Right atrium auricular region (tissue), 2 donors: ENCODE measurements around the gene RSPH9. TPM values are rescaled to one million over a fixed set of nuclear protein-coding genes. Genes with fewer than 3 reads are reported as not detected.

Experiments used
- DNase-seq: peaks from one replicate; pipeline ENCODE4 v3.0.0-alpha.2; 2019; ENCODE audit warnings: low spot score
- H3K27ac ChIP-seq, 2 donors: fragments of 200-600 bp; sonication (generic); 1 replicate in 1 of 2; 2 replicates in 1 of 2; pipeline ENCODE4 v1.5.1; 2016 to 2019
- H3K27me3 ChIP-seq, 2 donors: fragments of 200-600 bp; sonication (generic); one replicate each; pipeline versions ENCODE4 v1.5.1 to v1.6.0; 2017 to 2019
- H3K36me3 ChIP-seq: fragments of 200-600 bp; sonication (generic); one replicate; pipeline ENCODE4 v1.5.1; 2016
- H3K4me1 ChIP-seq, 2 donors: fragments of 200-600 bp; sonication (generic); one replicate each; pipeline versions ENCODE4 v1.5.1 to v1.6.0; 2017 to 2019
- H3K4me3 ChIP-seq, 2 donors: fragments of 200-600 bp; sonication (generic); 1 replicate in 1 of 2; 2 replicates in 1 of 2; pipeline ENCODE4 v1.5.1; 2017 to 2019; ENCODE audit warnings: mild to moderate bottlenecking in 1 of 2, moderate library complexity in 1 of 2
- H3K9me3 ChIP-seq, 2 donors: fragments of 200-600 bp; sonication (generic); one replicate each; pipeline ENCODE4 v1.5.1; 2019
- total RNA-seq, 2 donors: library from RNA; depleted of rRNA; stranded (reverse); fragments of >200 nt; gene quantifications; one replicate each; pipeline ENCODE4 v1.1.0, GENCODE V29; 2016
- TF ChIP-seq, protein P1 (sequence below), 2 donors: fragments of 200-600 bp; sonication (generic); IDR thresholded peaks; one replicate each; pipeline ENCODE4 v1.5.1; 2019; ENCODE audit warnings: antibody characterized with exemption in 2 of 2

The RSPH9 gene
- total RNA-seq, 2 donors from 2014 or later: 0.12 TPM; not detected in 1

DNA sequence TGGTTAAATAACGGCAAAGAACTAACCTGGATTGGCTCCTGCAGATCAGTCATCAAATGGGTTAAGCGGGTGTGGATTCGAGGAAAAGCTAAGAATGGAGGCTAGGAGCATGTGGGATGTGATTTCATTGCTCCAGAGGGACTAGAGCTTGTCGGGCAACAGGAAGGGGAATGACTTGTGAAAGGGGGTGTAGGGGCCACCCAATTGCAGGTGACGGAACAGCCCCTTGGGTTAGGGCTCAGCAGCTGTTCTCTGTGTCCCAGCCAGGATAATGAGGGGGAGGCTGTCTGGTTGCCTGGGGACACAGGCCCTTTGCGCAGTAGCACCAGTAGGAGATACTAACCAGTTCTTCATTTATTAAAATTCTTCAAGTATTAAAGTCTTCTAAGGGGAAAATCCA is 67.7 kb downstream of the RSPH9 start:
- TF ChIP-seq, protein P1, sequence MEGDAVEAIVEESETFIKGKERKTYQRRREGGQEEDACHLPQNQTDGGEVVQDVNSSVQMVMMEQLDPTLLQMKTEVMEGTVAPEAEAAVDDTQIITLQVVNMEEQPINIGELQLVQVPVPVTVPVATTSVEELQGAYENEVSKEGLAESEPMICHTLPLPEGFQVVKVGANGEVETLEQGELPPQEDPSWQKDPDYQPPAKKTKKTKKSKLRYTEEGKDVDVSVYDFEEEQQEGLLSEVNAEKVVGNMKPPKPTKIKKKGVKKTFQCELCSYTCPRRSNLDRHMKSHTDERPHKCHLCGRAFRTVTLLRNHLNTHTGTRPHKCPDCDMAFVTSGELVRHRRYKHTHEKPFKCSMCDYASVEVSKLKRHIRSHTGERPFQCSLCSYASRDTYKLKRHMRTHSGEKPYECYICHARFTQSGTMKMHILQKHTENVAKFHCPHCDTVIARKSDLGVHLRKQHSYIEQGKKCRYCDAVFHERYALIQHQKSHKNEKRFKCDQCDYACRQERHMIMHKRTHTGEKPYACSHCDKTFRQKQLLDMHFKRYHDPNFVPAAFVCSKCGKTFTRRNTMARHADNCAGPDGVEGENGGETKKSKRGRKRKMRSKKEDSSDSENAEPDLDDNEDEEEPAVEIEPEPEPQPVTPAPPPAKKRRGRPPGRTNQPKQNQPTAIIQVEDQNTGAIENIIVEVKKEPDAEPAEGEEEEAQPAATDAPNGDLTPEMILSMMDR (IDR thresholded peaks at IDR 0.05): no peak
- Histone ChIP-seq H3K36me3 (no peaks in the 10 kb centered on the region), H3K27me3 (no peaks in the 10 kb centered on the region), H3K4me3 (no peak overlapping the region), H3K4me1 (peaks cover 0 to 37% of the 10 kb centered on the region in 2 donors), H3K27ac (no peak overlapping the region), H3K9me3 (no peaks in the 10 kb centered on the region)
- no peak for DNase-seq

- Histone ChIP-seq H3K4me1 (peaks cover 0 to 43% of the 10 kb centered on the region in 2 donors), H3K27ac (no peak overlapping the region), H3K9me3 (no peaks in the 10 kb centered on the region), H3K27me3 (no peaks in the 10 kb centered on the region), H3K4me3 (no peak overlapping the region), H3K36me3 (no peaks in the 10 kb centered on the region)
- TF ChIP-seq, protein P1 (IDR thresholded peaks at IDR 0.05): no peak
- no peak for DNase-seq
Measured at GRCh38 chr6:43713643-43714310, 68.9 kb downstream of the RSPH9 start.

DNA sequence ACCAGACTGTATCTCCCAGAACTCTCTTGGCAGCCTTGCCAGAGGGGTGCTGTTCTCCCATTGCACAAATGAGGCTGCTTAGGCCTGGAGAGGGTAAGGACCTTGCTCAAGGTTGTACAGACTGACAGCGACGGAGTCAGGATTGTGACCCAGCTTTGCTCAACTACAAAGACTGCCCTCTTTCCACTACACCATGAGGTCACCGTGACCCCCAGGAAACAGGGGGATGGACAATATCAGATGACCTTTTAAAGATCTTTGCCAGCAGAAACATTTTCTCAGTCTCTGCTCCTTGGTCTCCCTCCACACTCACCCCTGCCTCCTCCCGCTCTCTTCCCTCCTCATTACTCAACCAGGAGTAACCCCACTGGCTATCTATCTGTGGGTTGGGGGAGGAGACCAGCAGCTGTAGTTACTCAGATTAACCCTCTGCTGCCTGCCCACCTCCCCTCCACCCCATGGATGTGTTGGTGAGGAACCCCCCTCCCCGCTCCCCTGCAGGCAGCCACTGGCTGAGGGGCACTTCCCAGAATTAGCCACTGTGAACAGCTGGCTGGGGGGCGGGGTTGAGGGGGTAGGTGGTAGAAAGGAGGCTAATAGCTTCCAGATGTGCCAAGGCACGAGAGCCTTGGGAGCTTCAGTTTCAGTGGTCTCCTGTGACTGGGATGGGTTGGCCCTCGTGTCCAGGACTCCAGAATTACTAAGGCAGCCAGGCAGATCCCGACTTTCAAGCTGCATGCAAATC is 69.6 kb downstream of the RSPH9 start:
- DNase-seq: no peak
- Histone ChIP-seq H3K27ac (no peak overlapping the region), H3K4me3 (no peak overlapping the region), H3K4me1 (peaks cover 0 to 36% of the 10 kb centered on the region in 2 donors), H3K9me3 (no peaks in the 10 kb centered on the region), H3K36me3 (no peaks in the 10 kb centered on the region), H3K27me3 (no peaks in the 10 kb centered on the region)
- TF ChIP-seq, protein P1 (IDR thresholded peaks at IDR 0.05): no peak

GRCh38 chr6:43715056-43715788 is 70.4 kb downstream of the RSPH9 start:
- Histone ChIP-seq H3K36me3 (no peaks in the 10 kb centered on the region), H3K4me3 (no peak overlapping the region), H3K9me3 (no peaks in the 10 kb centered on the region), H3K4me1 (peaks cover 0 to 33% of the 10 kb centered on the region in 2 donors), H3K27ac (no peak overlapping the region), H3K27me3 (no peaks in the 10 kb centered on the region)
- TF ChIP-seq, protein P1 (IDR thresholded peaks at IDR 0.05): no peak
- no peak for DNase-seq

DNA sequence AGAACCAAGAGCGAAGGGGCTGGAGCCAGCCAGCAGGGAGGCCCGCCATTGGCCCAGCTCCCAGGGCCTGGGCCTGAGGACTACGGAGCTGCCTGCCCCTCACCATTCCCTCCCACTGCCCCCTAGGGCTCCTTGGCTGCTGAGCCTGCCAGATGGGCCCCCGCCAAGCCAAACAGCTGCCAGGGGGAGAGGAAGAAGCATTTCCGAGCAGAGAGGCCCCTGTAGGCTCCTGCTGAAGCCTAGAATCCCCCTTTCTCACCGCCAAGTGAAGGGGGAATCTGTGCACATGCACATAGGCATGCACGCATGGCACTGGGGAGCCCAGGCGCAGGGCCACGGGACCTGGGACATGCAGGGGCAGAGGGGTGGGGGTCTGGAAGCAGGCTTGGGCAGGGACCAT is 71.3 kb downstream of the RSPH9 start:
- TF ChIP-seq, protein P1 (IDR thresholded peaks at IDR 0.05): no peak
- H3K36me3 ChIP-seq: no peaks in the 10 kb centered on the region
- no peak overlapping the region for H3K4me3 ChIP-seq
- no peak for DNase-seq
- no peaks in the 10 kb centered on the region for H3K27me3 ChIP-seq
- H3K4me1 ChIP-seq: peaks cover 0 to 33% of the 10 kb centered on the region in 2 donors
- H3K27ac ChIP-seq: peak overlapping the region; percentile 31 to 80
- H3K9me3 ChIP-seq: no peaks in the 10 kb centered on the region
